GM19351 (cell line): Measurements from ENCODE around the gene GRID1.

ENCODE experiments used
- ATAC-seq: cut with Tn5 transposase; IDR thresholded peaks from one replicate; pipeline ENCODE4 v1.9.1; 2021; ENCODE audit warnings: mild to moderate bottlenecking, moderate library complexity; ENCODE audit not compliant: unreplicated experiment

Gene GRID1

GRCh38 chr10:86219271-86219670, 147.3 kb downstream of the GRID1 start:
- no peak for ATAC-seq

GRCh38 chr10:86218842-86219241, 147.8 kb downstream of the GRID1 start:
- ATAC-seq, result no peak

GRCh38 chr10:86218160-86218559, 148.4 kb downstream of the GRID1 start:
- ATAC-seq, result no peak

- ATAC-seq, result no peak
These were observed 149.1 kb downstream of the GRID1 start for GRCh38 chr10:86217371-86218080.

- ATAC-seq, result no peak
These were observed 149.7 kb downstream of the GRID1 start for GRCh38 chr10:86216886-86217285.

- ATAC-seq, result no peak
These were observed 150.9 kb downstream of the GRID1 start for GRCh38 chr10:86215712-86216111.

GRCh38 chr10:86215046-86215445, 151.5 kb downstream of the GRID1 start:
- no peak for ATAC-seq

- ATAC-seq, result no peak
These were observed 153.4 kb downstream of the GRID1 start for GRCh38 chr10:86213148-86213547.

GRCh38 chr10:86212391-86212700, 154.2 kb downstream of the GRID1 start:
- ATAC-seq, result no peak

GRCh38 chr10:86211691-86212390, 154.8 kb downstream of the GRID1 start:
- ATAC-seq, result no peak

- ATAC-seq, result no peak
These were observed 156.2 kb downstream of the GRID1 start for GRCh38 chr10:86210416-86210815.

- ATAC-seq, result no peak
These were observed 156.9 kb downstream of the GRID1 start for GRCh38 chr10:86209726-86210125.

GRCh38 chr10:86207226-86207625, 159.4 kb downstream of the GRID1 start:
- no peak for ATAC-seq

- ATAC-seq, result no peak
These were observed 160.4 kb downstream of the GRID1 start for GRCh38 chr10:86206240-86206579.

- no peak for ATAC-seq
These were observed 161.0 kb downstream of the GRID1 start for GRCh38 chr10:86205306-86206239.

GRCh38 chr10:86204421-86205305, 161.9 kb downstream of the GRID1 start:
- no peak for ATAC-seq

GRCh38 chr10:86203162-86203905, 163.3 kb downstream of the GRID1 start:
- no peak for ATAC-seq

- no peak for ATAC-seq
These were observed 164.3 kb downstream of the GRID1 start for GRCh38 chr10:86202226-86202735.

- no peak for ATAC-seq
These were observed 165.7 kb downstream of the GRID1 start for GRCh38 chr10:86200867-86201266.

GRCh38 chr10:86200269-86200668, 166.3 kb downstream of the GRID1 start:
- no peak for ATAC-seq
